ENCODE measurements around the gene RIOX2.

RIOX2 gene

DNA sequence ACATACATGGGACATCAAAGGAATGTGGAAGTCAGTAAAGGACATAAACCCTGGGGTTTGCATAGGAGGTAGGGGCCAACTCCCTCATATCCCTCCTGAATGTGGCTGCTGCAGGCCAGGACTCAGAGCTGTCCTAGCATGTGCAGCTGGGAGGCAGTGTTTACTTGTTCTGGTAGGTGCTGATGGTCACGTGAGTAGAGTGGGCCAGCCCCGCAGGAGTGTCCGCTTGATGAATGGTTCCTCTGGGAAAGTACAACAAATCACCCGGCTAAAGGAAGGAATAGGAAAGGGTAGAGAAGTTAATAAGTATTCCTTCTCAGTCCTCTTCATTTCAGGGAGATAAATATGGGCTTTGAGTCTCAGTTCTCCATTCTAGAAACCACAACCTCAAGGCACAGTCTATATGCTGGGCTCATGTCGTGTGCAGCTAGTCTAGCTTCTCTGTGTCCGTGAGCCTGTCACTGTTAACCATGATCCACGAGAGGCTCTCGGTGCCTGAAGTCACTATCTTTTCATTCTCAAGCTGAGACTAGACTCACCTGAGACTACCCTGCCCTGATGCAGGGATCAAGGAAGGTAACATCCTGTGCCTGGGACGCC, 17.9 kb downstream of the RIOX2 start:
- DNase-seq (ENCODE audit: low read depth) = no peak

DNA sequence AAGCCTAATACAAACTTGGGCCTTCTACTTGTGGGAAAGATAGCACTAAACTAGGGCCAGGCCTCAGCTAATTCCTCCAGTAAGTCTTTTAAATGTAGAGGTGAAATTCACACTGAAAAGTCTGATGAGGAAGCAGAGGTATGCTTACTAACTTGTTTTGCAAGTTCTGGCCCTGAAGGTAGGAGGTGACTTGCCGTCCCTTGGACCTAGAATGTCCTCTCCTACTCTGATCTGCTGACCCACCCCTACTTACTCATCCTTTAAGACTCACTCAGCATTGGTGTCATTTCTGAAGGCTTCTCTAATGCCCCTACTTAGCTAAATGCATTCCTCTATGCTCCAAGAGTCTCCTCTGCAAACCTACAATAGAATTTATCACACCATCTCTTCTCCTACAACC, 19.4 kb downstream of the RIOX2 start:
- no peak for DNase-seq (ENCODE audit: low read depth)

DNA sequence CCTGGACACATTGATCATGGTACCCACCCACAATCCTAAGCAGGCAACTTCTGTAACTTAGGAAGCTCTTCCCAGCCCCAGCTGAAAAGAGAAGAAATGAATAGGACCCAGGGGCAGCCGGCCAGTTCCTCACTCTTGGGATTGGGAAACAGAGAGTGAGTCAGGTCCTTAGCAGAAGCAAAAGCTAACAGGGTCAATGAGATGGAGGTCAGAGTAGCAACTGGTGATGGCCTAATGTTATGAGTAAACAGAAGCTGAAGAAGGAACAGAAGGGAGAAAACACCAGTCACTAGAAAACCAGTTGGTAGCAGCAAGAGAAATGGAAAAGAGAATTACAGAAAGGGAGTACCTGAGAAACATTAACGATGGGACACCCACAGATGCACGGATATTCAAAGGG, 20.0 kb downstream of the RIOX2 start:
- DNase-seq (ENCODE audit: low read depth) = peak; percentile 60

DNA sequence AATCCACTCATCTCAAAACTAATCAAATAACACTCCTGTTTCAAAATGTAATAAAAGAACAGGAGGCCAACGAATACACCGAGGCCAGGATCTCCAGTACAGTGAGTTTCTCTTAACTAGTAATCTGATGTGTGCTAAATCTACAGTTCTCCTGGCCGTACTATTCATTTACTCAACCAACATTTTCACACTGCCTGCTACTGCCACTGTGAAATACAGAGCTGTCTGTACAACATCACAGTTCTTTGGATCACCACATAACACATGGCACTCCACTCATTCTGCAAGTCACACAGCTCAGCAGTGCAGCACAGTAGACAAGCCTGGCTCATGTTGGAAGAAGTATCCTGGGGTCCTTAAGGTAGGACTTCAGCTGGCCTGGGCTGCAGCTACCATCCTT, 21.9 kb downstream of the RIOX2 start:
- no peak for DNase-seq (ENCODE audit: low read depth)

DNA sequence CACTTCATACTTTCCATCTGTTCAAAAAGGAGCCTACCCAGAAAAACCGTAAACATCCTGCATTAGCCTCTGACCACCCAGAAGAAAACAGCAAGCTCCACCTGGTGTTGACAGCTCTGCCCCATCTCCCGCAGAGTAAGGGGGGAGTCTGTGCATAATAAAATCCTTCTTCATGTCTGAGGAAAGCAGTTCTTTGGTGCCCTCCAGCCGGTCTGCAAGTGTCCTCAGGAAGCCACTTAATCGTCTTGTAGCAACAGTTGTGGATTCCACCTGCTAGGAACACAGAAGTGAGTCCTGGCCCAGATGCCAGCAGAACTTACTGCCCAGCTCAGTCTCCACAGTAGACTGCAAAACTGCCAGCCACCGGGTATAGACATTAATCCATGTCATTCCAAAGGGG, 22.5 kb downstream of the RIOX2 start:
- DNase-seq (ENCODE audit: low read depth) = no peak

DNA sequence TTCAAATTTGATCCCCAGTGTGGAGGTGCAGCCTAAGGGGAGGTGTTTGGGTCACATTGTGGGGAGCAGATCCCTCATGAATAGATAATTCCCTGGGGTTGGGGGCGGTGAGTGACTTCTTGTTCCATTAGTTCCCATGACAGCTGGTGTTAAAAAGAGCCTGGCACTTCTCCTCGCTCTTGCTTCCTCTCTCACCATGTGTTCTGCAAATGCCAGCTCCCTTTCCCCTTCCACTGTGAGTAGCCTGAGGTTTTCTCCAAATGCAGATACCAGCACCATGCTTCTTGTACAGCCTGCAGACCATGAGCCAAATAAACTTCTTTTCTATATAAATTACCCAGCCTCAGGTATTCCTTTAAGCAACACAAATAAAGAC, 23.1 kb downstream of the RIOX2 start:
- no peak for DNase-seq (ENCODE audit: low read depth)

DNA sequence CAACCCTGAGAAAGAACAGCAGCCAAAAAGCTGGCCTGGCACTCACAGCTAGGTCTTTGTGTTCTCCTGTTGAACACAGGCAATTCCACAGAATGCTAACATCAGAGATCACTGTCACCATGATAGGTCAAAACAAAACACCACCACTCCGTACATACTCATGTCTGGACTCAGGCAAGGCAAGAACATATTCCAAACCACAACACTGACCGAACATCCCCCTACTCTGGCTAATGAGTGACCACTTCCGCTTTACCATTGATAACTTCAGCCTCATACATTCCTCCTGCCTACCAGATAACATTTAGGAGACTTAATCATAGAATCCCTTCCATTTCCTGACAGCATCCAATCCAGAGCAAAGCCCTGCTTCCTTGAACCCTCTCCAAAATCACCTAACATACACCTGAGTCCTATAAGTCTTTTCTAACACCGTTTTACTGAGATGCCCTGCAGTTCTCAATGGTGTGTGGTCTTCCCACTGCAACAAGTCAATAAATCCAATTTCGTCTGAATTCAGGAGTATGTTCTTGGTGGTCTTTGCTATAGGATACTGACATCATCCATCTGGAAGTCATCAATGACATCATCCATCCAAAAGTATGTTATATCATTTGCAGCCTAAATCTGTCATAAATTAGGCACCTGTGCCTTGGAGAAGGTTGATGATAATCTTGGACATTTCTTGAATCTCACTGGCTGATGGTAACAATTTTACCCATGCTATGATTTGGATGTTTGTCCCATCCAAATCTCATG, 23.7 kb downstream of the RIOX2 start:
- DNase-seq (ENCODE audit: low read depth) = no peak

DNA sequence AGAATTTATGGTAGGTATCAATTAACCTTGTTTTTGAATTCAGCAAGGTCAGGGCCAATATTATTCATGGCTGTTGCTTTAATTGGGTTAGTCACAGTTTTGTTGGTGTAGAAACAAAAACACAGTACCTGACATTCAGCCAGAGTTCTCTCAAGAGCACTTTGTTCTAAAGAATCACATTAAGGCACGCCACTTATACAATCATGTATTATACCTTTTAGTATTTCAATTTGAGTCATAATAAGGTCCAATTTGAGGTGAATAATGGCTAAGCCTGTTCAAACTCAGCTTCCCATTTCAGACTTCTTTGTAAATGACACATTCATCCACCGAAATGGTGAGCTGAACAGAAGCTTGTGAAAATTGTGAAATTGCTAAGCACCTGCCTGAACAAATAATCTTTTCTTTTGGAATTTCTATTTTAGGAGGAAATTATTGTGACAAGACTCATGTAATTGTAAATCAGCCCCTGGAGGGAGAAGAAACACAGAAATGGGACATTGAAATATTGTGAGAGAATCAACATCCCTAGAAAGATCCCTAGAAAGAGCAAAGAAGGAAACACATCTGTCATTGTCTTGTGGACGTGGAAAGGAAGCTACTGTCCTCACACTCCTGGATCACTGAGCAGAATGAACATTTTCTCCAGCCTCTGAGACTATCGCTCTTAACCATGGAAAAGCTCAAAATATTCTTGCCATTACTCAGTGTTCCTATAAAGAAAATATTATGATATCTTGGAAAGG, 29.3 kb downstream of the RIOX2 start:
- DNase-seq (ENCODE audit: low read depth) = no peak

DNA sequence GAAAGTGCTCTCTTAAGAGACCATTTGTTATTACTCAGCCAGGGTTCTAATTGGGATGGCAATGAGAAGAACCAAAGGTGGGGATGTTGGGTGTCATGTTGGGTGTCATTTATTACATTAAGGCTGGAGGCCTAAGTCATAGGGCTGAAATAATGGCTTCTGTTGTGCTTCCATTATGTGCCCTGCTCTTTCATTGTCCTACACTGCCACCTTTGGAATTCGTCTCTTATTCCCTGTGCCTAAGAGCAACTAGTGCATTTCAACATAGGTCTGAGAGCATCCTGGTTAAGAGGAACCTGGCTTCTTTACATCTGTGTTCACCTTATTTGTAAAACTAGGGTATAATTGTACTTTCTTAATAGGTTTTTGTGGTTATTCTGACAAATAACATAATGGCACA, 32.2 kb downstream of the RIOX2 start:
- DNase-seq (ENCODE audit: low read depth) = no peak

DNA sequence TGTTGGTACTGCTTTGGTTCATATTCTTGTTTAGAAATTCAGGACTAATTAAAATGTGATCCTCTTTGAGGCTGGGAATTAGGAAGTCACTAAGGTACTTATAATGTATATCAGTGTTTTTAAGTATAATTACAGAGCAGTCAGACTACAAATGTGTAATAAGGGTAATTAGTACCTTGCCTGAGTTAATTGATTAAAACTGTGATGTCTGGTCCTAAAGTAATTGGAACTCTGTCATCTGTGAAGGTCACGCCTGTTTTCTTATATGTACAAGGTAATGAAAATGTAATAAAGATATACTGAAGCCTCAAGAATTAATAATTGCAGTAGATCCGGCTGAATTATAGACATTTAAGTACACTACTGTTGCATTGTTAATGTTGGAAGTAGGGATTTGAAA, 32.8 kb downstream of the RIOX2 start:
- no peak for DNase-seq (ENCODE audit: low read depth)

DNA sequence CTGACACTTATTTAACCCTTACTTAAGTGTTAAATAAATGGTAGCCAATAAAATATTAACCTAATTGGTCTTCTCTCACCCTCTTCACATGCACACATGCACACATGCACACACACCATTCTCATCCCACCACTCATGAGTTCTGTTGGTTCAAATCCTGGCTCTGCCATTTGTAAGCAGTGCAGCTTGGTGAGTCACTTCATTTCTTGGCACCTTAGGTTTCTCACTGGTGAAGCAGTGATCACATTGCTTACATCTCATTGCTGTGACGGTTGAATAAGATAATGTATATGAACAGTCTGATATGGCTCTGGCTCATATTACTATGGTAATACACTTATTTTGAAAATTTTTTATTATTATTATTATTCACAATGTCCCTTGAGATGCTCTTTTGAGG, 33.8 kb downstream of the RIOX2 start:
- DNase-seq (ENCODE audit: low read depth) = no peak

DNA sequence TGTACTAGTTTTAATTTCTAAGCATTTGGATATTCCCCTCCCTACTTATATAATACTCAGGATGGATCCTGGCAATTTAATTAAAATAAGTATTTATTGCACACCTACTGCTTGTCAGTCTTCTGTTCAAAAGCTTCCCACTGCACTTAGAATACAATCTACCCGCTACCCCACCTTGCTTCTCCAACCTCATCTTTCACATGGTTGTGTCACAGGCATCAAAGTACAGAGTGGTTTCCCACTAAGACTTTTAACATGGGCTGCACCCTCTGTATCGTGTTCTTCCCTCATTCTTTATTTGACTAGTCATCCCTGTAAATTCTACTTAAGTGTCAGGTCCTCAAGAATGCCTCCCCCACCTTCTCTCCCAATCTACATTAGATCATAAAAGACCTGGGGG, 35.0 kb downstream of the RIOX2 start:
- no peak for DNase-seq (ENCODE audit: low read depth)

DNA sequence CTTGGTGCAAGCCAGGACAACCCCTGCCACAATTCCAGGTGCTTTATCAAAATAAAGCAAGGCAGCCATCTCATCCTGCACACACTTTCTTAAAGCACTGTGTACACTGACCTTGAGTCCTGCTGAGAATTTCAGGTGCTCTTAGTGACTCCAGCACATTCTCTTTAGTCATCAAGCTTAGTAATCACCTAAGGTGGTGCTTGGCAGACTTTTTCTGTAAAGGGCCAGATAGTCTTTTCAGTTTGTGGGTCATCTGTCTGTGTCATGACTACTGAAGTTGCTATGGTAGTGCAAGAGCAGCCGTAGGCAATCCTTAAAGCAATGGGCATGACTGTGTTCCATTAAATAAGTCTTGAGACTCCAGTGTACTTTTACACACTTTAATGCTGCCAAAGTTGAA, 36.4 kb downstream of the RIOX2 start:
- DNase-seq (ENCODE audit: low read depth) = no peak

DNA sequence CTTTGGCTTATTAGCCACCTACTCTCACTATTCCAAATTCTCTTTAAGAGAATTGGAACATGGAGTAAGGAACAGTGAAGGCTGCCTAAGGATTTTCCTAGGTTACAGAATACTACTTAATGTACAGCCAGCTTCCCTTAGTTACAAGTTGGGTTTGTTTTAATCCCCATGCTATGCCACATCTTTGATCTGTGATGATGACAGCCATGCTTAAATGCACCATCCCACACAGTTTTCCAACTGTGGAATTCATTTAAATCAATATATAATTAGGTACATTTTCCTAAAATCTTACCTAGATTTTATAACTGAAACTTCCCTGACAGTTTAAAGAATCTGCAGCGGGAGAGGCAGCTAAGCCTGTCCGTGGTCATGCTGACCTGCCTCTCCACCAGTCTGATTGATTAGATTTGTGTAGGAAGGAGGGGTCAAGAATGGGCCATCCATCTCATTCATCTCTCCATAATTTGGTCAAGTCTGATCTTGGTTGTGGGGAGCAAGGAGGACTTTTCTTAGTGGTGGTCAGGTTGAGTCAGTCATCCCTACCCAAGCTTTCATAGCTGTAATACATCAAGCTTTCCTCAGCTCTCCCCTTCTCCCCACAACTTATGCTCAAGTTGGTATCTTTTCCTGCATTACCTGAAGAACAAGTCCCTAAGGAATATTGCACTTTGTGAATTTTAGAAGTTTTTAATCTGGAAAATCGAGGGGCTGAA, 37.1 kb downstream of the RIOX2 start:
- DNase-seq (ENCODE audit: low read depth) = no peak

DNA sequence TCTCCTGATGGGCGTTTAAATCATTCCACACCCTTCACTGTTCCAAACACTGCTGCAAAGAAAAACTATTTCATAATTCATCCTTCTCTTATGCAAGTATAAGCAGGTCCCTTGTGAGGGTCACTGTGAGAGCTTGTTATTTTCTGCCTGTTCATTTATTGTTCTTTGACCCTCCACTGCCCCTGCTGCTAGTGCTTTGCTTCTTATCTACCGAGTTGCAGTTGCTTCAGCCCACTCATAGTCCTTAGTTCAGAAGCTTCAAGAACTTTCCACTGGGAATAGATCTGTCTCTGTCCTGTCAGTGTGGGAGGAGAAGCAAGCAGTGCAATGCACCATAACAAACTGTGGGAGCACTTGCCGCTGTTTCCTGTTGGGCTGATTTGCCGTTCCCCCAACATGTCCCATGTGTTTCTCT, 39.8 kb downstream of the RIOX2 start:
- no peak for DNase-seq (ENCODE audit: low read depth)

DNA sequence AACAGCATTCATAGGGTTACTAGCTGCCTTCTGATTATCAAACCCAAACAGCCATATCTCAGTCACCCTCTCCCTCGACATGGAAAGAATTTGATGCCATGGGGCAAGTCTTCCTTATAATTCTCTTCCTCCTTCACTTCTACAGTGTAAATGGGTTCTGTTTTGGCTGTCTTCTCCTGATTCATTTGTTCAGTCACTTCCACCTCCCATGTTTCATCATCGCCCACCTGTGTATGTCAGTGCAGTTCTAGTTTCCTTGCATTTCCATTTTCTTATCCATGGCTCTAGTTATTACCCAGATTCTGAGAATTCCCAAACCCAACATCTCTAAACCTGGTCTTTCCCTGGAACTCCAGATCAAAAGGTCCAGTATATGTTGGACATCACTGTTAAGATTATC, 41.0 kb downstream of the RIOX2 start:
- DNase-seq (ENCODE audit: low read depth) = no peak

DNA sequence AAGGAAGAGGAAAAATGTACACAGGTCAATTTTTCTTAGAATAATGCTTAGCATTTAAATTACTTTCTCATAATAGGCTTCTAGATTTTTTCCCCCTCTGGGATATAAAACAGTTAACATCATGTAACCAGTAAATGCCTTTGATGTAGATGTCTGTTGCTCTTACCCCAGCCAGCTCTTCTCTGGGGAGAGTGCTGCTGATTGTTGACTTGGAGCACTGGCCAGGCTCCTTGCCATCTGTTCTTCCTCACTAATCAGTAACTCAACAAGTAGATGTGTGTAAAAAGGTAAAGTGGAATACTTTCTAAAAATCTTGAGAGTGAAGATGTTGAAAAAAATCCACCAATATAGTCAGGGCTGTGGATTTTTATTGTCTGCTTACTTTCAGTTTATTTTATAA, 42.2 kb downstream of the RIOX2 start:
- DNase-seq (ENCODE audit: low read depth) = no peak

DNA sequence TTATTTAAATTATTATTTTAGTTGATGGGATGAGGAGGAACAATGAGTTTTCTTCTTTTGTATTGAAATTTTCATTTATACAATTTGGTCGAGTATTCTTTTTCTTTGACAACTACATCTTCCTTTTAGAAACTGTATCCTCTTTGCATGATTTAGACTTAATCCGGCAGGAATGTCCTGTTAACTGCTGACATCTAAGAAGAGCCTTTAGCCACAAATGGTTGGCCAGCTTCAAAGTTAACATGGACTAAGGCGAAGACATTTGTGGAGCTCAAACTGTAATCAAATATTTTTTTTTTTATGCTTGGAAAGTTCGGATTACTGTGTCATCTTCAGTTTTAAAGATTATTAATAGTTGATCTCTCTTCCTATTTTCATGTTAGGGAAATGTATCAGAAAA, 43.2 kb downstream of the RIOX2 start:
- no peak for DNase-seq (ENCODE audit: low read depth)

DNA sequence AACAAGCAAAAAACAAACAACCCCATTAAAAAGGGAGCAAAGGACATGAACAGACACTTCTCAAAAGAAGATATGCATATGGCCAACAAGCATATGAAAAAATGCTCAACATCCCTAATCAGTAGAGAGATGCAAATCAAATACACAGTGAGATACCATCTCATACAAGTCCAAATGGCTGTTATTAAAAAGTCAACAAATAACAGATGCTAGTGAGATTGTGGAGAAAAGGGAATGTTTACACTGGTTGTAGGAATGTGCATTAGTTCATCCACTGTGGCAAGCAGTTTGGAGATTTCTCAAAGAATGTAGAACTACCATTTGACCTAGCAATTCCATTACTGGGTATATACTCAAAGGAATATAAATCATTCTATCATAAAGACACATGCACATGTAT, 44.5 kb downstream of the RIOX2 start:
- no peak for DNase-seq (ENCODE audit: low read depth)

DNA sequence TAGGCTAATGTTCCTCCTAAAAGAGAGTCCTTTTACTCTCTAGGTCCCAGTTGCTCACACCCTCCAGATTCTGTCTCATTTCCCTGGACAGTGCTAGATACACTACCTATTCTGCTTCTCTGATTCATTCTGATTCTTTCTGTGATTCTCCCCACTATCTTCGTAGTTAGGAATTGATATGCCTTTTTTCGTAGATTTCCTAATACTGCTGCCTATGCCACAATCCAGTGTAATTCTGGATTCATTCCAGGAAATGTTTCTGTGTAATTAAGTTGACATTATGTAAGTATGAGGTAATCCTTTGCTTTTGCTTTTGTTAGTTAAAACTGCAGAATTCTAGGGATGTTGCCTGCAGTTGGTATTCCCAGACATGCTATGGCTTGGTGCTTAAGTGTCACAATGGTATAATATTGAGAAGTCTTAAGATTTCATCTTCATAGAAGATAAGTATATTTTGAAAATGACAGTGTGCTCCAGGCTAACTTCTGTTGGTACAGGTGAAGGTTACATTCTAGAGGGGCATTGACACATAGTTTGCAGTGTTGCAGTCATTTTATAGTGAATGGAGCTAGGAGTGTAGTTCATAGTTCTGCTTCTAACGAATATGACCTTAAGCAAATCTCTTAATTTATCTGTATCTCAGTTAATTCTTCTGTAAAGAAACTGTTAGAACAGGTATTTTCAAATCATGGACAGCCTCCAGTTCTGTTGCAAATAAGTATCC, 54.3 kb downstream of the RIOX2 start:
- DNase-seq (ENCODE audit: low read depth) = no peak

DNA sequence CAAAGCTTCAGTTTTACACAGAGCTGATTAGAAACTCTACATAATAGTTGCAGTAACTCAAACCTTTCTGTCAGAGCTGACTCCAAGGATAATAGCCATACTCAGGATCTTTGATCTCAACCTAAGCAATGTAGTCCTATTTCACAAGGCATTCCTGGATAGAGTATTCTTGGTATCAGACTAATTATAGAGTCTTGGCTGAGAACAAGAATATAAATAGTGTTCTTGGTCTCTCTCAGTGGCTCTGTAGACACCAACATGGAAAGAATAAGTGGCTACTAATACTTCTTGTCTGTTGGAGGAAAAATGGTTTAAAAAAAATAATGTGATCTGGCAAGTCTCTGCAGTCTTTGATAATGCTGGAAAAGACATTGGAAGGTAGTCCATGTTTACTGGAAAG, 55.7 kb downstream of the RIOX2 start:
- no peak for DNase-seq (ENCODE audit: low read depth)

DNA sequence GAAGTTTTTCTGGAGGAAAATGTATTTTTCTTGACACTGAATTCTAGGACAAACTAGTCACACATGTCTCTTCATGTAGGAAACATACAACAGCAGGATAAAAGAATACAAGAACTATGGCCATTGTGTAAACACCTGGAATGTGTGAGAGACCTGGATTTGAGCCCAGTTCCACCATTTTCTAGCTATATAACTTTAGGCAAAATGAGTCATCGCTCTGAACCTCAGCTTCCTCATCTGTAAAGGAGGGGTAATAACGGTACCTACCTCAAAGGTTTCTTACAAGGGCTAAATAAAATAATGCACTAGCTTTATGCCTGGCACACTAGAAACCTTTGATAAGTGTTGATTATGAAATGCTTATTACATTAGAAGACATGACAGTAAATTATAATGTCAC, 57.8 kb downstream of the RIOX2 start:
- DNase-seq (ENCODE audit: low read depth) = no peak

All from fibroblast of the conjunctiva (primary cell).